Activated CD4-positive, alpha-beta T cell treated with anti-CD3 and anti-CD28 coated beads for 1 hour (primary cell): ENCODE measurements around the gene OARD1.
"Not testable (repeated sequence)": the region's sequence is repeated elsewhere in the genome, so short reads cannot be mapped to it uniquely, and the experiment has no call there.

ENCODE experiments used
- DNase-seq: peaks from one replicate; pipeline ENCODE4 v3.0.0-alpha.2; 2020

OARD1 gene, protein sequence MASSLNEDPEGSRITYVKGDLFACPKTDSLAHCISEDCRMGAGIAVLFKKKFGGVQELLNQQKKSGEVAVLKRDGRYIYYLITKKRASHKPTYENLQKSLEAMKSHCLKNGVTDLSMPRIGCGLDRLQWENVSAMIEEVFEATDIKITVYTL

DNA sequence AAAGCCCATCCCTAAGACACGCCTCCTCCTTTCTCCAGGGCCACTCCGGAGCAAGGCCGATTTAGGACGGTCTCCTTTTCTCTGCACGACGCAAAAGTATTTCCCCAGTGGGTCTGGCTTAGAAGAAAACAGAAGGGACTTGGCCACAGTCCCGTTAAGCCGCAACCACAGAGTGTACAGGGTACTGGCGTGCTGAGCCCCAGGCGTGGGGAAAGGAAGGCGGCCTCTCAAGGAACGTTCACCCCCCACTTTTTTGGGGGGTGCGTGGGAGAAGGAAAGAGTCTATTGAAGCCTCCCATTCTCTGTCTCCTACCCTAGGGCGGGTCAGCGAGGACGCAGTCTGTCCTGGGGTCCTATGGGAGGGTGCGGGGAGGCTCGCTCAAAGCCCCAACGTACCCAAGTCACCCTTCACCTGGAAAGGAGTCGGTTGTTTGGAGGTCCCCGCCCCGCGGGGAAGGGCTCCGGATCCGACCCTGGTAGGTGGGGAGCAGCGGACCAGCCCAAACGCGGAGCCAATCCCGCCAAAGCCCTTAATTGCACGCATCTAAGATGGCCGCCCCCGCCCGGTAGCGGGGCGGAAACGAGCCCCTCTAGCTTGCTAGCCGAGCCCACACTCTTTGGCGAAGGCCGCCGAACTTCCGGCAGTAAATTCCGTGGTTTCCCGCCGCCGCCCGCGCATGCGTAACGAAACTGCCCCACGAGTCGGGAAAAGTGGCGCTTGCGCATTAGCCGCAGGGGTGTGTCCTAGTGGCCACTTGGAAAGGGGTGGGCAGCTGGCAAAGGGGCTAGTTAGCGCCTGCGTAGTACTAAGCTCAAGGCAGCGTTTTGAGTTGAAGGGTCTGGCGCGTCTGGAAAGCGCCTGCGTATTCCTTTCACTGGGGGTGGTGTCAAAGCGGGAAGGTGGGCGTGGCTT, at the start of gene OARD1:
OARD1 (minus strand) TSS at position 434 of the 913 bp plus-strand sequence. CDS start 722 bp downstream, outside the sequence.
- DNase-seq = peak; percentile 100

DNA sequence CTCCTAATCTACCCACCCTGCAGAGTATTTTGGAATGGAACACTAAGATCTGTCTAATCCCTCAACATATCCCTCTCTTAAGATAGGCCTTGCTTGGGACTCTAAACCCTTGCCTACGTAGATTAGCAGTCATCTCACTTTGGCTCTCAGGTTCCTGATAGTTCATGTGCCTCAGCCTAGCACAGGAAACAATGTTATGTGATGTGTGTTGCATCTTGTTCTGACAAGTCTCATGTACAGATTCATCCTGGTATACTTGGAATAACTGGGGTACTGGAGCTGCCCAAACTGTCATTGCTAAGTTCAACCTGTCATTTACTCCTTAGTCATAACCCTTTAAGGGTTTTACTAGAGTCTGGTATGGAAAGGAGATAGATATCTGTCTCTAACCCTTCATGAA, 47.9 kb upstream of the OARD1 start:
- no peak for DNase-seq

DNA sequence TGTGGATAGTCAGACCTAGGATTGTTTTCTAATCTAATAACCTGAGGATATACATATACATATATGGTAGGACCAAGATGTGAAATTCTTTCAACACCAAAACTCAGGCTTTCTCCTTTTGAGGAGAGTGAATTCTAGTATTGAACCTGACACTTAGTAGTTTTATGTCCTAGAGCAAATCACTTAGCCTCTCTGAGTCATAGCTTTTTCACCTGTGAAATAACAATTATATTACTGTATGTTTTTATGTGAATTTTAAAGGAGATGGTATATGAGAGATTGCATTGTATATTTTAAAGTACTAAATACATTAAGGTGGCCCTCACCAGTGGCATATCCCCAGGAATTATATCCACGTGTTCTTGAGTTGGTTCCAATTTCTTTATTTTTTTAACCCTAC, 47.4 kb upstream of the OARD1 start:
- no peak for DNase-seq

DNA sequence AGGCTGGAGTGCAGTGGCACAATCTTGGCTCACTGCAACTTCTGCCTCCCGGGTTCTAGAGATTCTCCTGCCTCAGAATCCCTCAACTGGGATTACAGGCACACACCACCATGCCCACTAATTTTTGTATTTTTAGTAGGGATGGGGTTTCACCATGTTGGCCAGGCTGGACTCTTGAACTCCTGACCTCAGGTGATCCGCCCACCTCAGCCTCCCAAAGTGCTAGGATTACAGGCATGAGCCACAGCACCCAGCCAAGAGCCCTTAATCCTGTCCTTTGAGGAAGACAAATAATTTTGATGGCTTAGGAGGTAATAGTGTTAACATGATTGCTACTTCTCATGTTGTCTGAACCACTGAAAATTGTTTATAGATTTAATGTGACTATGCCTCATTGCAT, 42.9 kb upstream of the OARD1 start:
- not testable (repeated sequence) for DNase-seq

DNA sequence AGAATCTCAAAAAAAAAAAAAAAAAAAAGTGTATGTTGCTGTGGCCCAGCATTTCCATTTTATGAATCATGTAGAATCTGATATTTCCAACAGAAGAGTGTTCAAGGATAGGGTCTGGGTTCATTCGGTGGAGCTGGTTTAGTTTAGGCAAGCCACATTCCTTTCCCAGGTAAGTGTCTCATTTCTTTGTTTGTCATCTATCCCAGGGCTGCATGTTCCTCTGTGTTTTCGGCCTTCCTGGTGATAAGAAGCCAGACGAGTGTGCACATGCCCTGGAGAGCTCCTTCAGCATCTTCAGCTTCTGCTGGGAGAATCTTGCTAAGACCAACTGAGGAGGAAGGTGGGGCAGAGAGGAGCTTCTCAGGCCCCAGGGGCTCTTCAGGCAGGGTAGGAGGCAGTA, 38.9 kb upstream of the OARD1 start:
- DNase-seq = no peak

DNA sequence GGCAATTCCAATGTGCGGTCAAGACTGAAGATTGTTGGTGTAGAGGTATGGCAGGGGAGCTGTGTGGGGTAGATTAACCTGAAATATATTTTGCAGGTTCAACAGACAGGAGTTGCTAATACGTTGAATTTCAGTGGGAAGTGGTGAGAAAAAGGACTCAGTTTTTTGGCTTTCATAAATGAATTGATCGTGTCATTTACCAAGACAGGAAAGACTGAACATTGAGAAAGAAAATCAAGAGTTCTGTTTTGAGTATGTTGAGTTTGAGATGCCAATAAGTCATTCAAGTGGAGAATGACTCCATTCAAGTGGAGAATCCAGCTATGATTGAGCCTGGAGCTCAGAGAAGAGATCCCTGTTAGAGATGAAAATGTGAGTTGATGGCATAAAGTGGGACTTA, 31.7 kb upstream of the OARD1 start:
- DNase-seq = no peak

DNA sequence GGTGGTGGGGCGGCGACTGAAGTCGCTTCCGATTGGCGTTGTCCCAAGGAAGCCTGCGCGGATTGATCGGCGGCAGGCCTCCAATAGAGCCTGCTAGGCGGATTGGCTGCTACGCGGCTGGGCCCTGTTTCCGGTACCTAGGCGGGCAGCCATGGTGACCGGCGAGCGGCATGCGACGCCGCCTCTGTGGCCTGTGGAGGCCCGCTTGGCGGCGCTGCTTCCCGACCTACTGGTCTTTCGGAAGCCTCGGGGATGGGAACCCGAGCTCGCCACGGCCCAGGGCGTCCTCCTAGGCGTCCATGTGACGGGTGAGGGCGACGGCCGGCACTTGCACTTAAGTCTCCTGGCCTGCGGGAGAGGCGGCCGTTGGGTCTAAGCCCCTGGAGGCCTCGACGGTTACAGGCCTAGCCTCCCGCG, 28.7 kb upstream of the OARD1 start:
- DNase-seq = no peak

DNA sequence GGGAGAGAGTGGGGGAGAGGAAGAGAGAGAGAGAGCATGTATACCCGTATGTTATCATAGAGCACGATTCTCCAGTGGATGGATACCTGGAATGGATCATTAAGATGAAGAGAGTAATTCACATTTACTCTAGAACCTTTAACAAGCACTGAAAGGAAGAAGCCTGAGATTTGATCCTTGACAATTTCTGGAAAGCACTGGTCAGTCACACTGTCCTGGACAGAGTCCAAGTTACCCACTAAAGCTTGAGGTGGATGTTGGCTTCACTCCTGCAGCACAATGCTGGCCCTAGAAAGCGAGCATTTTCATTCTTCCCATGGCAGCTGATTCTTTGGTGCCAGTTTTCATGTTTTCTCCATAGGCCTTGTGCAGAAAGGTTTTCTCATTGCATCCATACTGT, 26.2 kb upstream of the OARD1 start:
- no peak for DNase-seq

DNA sequence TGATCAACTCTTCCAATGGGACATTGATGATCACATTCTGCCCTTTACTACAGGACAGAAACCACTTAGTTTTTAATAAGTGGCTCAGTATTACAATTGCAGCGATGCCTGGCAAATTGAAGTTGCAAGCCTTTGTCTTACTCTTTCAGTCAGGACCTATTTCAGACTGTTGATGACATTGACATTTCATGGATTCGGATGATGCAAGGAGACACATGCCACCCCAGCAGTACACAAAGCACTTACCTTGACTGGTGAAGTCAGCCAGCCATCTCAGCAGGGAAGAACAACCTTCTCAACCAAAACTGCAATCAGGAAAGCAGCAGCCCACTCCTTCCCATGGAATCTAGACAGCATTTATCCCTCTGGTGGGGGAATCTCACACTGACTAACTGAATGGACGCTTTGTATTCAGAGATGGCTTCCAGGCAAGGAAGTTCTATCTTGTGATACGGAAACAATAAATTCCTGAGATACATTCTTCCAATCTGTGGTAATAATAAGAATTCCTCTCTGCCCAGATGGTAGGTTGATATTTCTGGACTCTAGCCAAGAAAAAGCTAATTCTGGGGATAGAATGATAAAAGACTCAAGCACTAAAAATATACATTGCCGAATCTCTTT, 25.4 kb upstream of the OARD1 start:
- no peak for DNase-seq

DNA sequence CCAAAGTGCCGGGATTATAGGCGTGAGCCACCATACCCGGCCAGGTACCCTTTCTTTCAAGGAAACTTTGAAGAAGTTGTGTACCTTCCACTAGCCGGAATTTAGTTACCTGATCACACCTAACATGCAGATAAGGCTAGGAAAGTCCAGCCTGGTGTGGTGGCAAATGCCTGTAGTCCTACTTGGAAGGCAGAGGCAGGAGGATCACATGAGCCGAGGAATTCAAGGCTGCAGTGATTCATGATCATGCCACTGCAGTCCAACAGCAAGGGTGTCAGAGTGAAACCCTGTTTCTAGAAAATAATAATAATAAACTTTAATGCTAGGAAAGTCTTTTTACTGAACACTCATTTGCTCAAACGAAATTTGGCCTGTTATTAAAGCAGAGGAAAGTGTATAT, 21.6 kb upstream of the OARD1 start:
- DNase-seq = no peak

DNA sequence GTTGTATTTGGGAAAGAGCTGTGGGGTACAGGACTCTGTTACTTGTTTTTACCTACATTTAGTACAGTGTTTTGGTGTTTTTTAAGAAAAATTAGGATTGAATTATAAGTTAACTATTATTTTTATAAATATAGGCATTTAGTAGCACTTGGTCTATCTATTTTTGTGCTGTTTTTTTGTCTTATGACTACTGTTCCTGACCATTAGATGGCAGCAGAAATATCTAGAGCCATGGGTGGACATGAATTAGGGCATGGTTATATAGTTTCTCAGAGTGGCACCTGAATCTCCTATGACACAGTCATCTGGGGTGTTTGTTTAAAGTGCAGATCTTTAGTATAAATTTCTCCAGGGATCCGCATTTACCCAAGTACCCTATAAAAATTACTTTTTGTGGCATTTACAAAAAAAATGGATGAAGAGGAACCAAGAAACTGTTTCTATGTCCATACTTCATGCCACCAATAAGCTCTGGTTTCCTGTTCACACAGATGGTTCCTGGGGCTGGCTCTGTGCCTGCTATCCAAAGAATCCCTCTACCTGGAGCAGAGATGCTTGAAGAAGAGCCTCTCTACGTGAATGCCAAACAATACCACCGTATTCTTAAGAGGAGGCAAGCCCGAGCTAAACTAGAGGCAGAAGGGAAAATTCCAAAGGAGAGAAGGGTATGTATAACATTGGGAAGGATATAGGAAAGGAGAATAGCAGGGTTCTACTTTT, 20.4 kb upstream of the OARD1 start:
- no peak for DNase-seq

DNA sequence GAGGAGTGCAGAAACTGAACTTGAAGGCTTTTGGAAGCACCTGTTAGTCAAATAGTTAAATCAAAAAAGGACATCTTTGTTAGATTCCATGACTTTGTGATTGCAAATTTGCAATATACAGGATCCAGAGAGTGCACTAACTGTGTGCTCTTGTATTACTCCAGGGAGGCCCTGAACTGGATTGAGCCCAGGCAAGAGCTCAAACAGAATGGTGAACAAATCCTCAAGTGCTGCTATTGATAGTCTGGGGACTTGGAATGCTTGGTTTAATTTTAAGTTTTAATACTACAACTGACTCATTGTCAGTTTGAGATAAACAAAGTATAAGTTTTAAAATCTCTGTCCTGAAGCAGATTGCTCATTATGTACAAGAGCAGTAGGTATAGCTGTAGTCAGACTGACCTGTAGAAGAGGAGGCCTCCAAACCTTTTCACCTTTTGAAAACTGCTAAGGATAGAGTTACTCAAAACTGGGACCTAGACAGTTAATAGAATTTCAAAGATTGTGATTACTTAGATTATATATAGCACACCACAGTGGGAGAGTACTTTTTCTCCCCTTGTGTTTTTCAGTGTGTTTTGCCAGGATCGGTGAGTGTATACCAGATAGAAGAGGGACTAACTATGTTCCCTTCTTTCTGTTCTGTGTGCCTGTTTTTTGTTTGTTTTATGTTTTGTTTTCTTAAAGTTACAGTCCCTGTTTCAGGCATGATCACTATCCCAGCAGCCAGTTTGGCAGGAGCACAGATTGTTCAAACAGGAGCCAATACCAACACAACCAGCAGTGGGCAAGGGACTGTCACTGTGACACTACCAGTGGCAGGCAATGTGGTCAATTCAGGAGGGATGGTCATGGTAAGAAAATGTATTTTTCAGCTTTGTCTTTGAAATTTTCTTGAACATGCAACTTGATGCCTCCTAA, 18.9 kb upstream of the OARD1 start:
- DNase-seq = no peak

DNA sequence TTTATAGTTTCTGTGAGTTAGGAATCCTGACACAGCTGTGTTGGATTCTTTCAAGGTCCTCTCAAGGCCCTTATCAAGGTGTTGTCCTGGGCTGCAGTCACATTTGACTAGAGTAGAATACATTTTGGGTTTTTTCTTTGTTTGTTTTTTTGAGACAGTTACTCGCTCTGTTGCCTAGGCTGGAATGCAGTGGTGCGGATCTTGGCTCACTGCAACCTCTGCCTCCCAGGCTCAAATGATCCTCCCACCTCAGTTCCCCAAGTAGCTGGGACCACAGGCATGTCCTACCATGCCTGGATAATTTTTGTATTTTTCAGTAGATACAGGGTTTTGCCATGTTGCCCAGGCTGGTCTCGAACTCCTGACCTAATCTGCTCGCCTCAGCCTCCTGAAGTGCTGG, 16.3 kb upstream of the OARD1 start:
- DNase-seq = no peak

DNA sequence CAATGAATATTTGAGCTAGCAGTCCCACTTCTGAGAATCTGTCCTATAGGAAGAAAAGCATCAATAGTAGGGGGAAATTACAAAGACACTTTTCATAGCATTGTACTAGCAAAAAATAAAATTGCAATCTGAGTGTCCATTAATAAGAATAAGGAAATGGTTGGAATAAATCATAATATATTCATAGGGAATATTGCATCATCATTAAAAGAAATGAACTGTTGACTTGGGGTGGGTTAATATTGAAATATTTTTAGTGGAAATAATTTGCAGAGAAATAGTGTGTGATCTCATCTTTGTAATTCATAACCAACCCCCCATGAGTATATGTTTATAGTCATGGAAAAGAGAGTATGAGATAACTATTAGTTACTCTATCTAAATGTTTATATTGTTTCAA, 13.0 kb upstream of the OARD1 start:
- DNase-seq = no peak

DNA sequence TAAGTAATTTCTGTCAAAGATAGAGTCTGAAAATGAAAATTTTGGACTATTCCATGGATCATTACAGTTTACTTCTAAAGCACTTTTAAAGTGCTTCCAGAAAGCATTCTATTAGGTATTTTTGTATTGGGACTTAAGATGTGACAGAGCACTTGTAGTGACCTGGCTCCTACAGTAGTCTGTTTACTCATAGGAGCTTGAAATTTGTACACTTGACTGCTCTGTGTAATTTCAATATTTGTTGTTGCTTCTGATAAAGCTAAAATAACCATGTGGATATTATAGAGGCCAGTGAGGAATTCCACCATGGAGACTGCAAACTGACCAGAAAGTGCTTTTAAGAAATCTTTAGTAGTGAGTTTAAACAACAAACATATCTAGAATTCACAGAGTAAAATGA, 10.9 kb upstream of the OARD1 start:
- no peak for DNase-seq

DNA sequence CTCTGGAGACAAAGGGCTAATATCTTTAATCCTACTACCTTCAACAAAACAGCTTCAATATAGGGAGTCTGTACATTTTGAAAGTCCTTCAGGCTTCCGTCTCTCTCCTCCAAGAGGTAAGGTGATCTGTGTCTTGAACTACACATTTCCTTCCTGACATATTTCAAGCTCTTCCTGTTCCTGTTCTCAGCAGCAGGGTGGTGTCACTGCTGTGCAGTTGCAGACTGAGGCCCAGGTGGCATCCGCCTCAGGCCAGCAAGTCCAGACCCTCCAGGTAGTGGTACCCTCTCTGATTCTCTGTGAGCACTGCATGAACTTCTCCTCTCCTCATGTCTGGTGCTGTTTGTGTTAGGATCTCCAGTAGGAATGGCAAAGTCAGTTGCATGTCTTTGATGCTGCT, 8.5 kb upstream of the OARD1 start:
- no peak for DNase-seq

DNA sequence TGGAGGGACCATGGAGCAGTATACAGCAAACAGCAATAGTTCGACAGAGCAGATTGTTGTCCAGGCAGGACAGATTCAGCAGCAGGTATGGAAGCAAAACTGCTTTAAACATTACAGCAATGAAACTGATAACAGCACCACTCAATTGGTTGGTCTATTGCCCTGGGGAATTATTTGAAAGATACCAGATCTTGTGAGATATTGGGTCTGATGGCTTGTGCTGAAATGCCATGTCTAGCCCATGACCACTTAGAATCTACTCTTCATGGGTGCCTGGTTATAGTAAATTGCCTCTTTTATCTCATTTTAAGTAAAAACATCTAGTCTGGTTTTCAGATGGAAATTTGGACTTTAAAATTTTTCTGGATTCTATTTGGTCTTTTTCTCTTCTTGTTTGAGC, 6.9 kb upstream of the OARD1 start:
- no peak for DNase-seq

DNA sequence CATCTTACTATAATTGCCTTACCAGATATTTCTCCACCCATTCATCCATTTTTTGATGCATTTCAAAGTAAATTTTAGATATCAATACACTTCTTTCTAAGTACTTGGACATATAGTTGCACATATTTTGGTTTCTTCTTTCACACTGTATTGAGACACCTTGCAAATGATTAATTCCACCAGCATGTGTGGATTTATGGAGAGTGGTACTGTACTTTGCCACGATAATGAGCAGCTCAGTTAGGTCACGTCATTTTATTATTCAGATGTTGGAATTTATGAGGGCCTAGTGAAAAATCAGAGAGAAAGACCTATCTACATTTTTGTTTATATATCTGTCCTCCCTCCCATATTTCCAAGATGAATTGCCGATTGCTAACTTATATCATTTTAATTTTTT, 5.9 kb upstream of the OARD1 start:
- no peak for DNase-seq

DNA sequence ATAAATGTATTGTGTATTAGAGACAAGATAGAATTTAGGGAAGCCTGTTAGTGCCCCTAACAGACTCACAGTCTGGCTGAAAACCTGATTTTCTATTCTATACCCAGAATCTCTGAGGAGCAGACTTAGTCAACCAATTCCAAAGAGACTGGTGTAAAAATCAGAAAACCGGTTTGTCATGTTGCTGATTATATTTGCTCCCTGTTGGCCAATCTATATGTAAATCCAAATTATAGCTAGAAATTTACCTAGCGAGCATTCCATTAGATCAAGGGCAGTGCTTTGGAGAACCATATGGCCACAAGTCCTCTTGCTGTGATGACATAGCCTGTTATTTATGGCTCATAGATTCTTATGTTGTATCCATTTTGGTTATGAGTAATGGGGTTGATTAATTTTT, 5.4 kb upstream of the OARD1 start:
- no peak for DNase-seq

DNA sequence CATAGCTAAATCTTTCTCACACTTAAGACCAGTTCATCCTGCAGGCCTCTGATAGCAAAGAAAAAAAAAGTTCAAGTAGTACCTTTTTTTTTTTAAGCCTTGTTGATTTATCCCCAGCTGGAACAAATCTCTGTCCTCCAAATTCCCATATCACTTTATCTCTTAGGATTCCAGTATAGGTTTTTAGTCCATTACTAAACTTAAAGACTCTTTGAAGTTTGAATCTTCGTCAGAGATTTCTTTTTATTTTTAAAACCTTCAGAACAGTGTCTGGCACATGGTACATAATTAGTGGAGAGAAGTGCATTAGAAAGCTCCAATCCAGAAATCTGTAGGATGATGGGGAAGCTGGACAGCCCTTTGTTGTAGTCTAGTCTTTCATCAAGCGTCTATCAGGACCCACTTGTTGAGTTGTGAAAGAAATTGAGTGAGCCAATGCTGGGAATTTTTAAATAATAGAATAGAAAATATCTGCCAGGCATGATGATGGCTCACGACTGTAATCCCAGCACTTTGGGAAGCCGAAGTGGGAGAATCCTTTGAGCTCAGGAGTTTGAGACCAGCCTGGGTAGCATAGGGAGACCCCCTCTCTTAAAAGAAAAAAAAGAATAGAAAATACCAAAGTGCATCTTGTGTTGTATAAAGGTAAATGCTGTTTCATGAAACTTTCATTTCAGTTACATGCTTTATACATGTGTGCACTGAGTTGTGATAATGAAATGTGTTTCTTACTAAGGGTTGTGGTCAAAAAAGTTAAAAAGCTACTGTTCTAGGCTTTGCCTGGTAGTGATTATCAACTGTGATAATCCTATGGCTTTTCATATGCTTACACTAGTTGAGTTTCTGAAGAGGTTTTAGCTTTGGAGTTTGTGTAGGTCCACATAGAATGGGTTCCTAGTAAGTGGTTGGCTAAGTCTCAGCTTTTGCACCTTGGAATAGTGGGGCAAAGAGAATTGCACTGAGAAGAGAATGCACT, 3.8 kb upstream of the OARD1 start:
- DNase-seq = no peak
